Measurements from ENCODE around the gene ADCY4.

Gene ADCY4

GRCh38 chr14:24293525-24293924 is 41.3 kb downstream of the ADCY4 start:
- DNase-seq, result no peak

GRCh38 chr14:24292118-24292807 is 42.6 kb downstream of the ADCY4 start:
- no peak for DNase-seq

GRCh38 chr14:24291446-24292117 is 43.3 kb downstream of the ADCY4 start:
- no peak for DNase-seq

GRCh38 chr14:24290746-24291145 is 44.1 kb downstream of the ADCY4 start:
- DNase-seq, result no peak

- no peak for DNase-seq
These were observed 45.1 kb downstream of the ADCY4 start for GRCh38 chr14:24289649-24290280.

- DNase-seq, result no peak
These were observed 47.9 kb downstream of the ADCY4 start for GRCh38 chr14:24286996-24287395.

- no peak for DNase-seq
These were observed 49.5 kb downstream of the ADCY4 start for GRCh38 chr14:24285351-24285750.

GRCh38 chr14:24284501-24285035 is 50.3 kb downstream of the ADCY4 start:
- DNase-seq, result no peak

GRCh38 chr14:24283796-24284460 is 50.9 kb downstream of the ADCY4 start:
- DNase-seq, result no peak

GRCh38 chr14:24282736-24283135 is 52.1 kb downstream of the ADCY4 start:
- no peak for DNase-seq

- peak in 1 of 2 experiments; percentile 2 for DNase-seq
These were observed 53.2 kb downstream of the ADCY4 start for GRCh38 chr14:24281636-24282035.

GRCh38 chr14:24280797-24281460 is 53.9 kb downstream of the ADCY4 start:
- no peak for DNase-seq

- peak; percentile 26 to 38 for DNase-seq
These were observed 55.3 kb downstream of the ADCY4 start for GRCh38 chr14:24279301-24280186.

GRCh38 chr14:24278424-24278823 is 56.4 kb downstream of the ADCY4 start:
- no peak for DNase-seq

- peak; percentile 81 to 82 for DNase-seq
These were observed 57.1 kb downstream of the ADCY4 start for GRCh38 chr14:24277606-24278321.

- no peak for DNase-seq
These were observed 57.8 kb downstream of the ADCY4 start for GRCh38 chr14:24277071-24277470.

GRCh38 chr14:24274101-24274543 is 60.7 kb downstream of the ADCY4 start:
- DNase-seq, result peak; percentile 44 to 55

GRCh38 chr14:24273422-24273998 is 61.4 kb downstream of the ADCY4 start:
- peak; percentile 44 to 54 for DNase-seq

- DNase-seq, result no peak
These were observed 62.4 kb downstream of the ADCY4 start for GRCh38 chr14:24272467-24272866.

- DNase-seq, result no peak
These were observed 63.0 kb downstream of the ADCY4 start for GRCh38 chr14:24271834-24272263.

Data from AML-193 (cell line).